HepG2 (cell line): ENCODE data around the gene PLEKHG2. TPM values are rescaled to one million over a fixed set of nuclear protein-coding genes. Genes with fewer than 3 reads are reported as not detected.

Experiments used
- ARHGAP35 ChIP-seq: sonication (generic); formaldehyde crosslinking; IDR thresholded peaks from 2 replicates; pipeline ENCODE4 v1.9.0; 2022; ENCODE audit warnings: mild to moderate bottlenecking, inconsistent platforms, moderate library complexity, missing genetic modification reagents, borderline replicate concordance
- CENPT ChIP-seq: sonication (generic); formaldehyde crosslinking; IDR thresholded peaks from 2 replicates; pipeline ENCODE4 v1.8.0; 2022; ENCODE audit warnings: low read depth, mild to moderate bottlenecking, moderate library complexity, missing genetic modification reagents
- CENPX ChIP-seq: sonication (generic); formaldehyde crosslinking; IDR thresholded peaks from 2 replicates; pipeline ENCODE4 v1.9.0; 2021; ENCODE audit warnings: mild to moderate bottlenecking, missing genetic modification reagents, moderate library complexity
- FOSL1 ChIP-seq: sonication (generic); formaldehyde crosslinking; IDR thresholded peaks from 2 replicates; pipeline ENCODE4 v1.9.0; 2021; ENCODE audit warnings: missing genetic modification reagents, borderline replicate concordance
- FOXP1 ChIP-seq, 2 experiments: fragments of 450-650 bp in 1 of 2; IDR thresholded peaks; 2 replicates each; pipeline ENCODE4 v1.6.1; 2017 to 2018; ENCODE audit warnings: antibody characterized with exemption in 1 of 2
- HIVEP1 ChIP-seq: sonication (generic); formaldehyde crosslinking; IDR thresholded peaks from 2 replicates; pipeline ENCODE4 v1.4.0; 2020; ENCODE audit warnings: mild to moderate bottlenecking, missing genetic modification reagents
- HMGA1 ChIP-seq: sonication (generic); formaldehyde crosslinking; conservative IDR thresholded peaks from 2 replicates; pipeline ENCODE4 v1.4.0; 2020; ENCODE audit warnings: missing genetic modification reagents
- HNRNPL ChIP-seq: fragments of 200-400 bp; formaldehyde crosslinking; IDR thresholded peaks from 2 replicates; pipeline ENCODE4 v1.6.1; 2017; ENCODE audit warnings: mild to moderate bottlenecking, low read depth, low read length
- IKZF1 ChIP-seq: fragments of 450-650 bp; IDR thresholded peaks from 2 replicates; pipeline ENCODE4 v1.7.1; 2016
- MAZ ChIP-seq, 2 experiments: sonication (generic) in 1 of 2; formaldehyde crosslinking in 1 of 2; IDR thresholded peaks; 2 replicates each; pipeline versions ENCODE4 v1.5.0 to v1.6.1; 2012 to 2020; ENCODE audit warnings: low read depth in 2 of 2, mild to moderate bottlenecking in 2 of 2, borderline replicate concordance in 1 of 2, improper control_type of control experiment in 1 of 2, low read length in 1 of 2, missing genetic modification reagents in 1 of 2, moderate library complexity in 1 of 2
- MLLT10 ChIP-seq: sonication (generic); formaldehyde crosslinking; IDR thresholded peaks from 2 replicates; pipeline ENCODE4 v1.4.0; 2020; ENCODE audit warnings: missing genetic modification reagents
- MTA1 ChIP-seq: sonication (generic); formaldehyde crosslinking; IDR thresholded peaks from 2 replicates; pipeline ENCODE4 v1.4.0; 2020; ENCODE audit warnings: missing genetic modification reagents, mild to moderate bottlenecking, borderline replicate concordance
- PHF20 ChIP-seq: sonication (generic); formaldehyde crosslinking; IDR thresholded peaks from 2 replicates; pipeline ENCODE4 v1.5.0; 2020; ENCODE audit warnings: mild to moderate bottlenecking, missing genetic modification reagents
- POLR2A ChIP-seq, 2 experiments: IDR thresholded peaks; 2 replicates each; pipeline ENCODE4 v1.6.1; 2011; ENCODE audit warnings: low read depth in 2 of 2, low read length in 2 of 2, mild to moderate bottlenecking in 1 of 2, moderate library complexity in 1 of 2; ENCODE audit not compliant: insufficient read depth in 1 of 2
- SALL2 ChIP-seq: sonication (generic); formaldehyde crosslinking; IDR thresholded peaks from 2 replicates; pipeline ENCODE4 v1.8.1; 2023; ENCODE audit warnings: mild to moderate bottlenecking, missing genetic modification reagents, inconsistent platforms
- SMYD3 ChIP-seq: sonication (generic); formaldehyde crosslinking; IDR thresholded peaks from 2 replicates; pipeline ENCODE4 v1.8.1; 2023; ENCODE audit warnings: mild to moderate bottlenecking, missing genetic modification reagents
- SP1 ChIP-seq, 2 experiments: fragments of 450-650 bp in 1 of 2; sonication (generic) in 1 of 2; formaldehyde crosslinking in 1 of 2; IDR thresholded peaks; 2 replicates each; pipeline versions ENCODE4 v1.4.0 to v1.6.1; 2016 to 2020; ENCODE audit warnings: missing genetic modification reagents in 1 of 2
- SSRP1 ChIP-seq: IDR thresholded peaks from 2 replicates; pipeline ENCODE4 v1.6.1; 2016; ENCODE audit warnings: control low read depth
- TFDP1 ChIP-seq: IDR thresholded peaks from 2 replicates; pipeline ENCODE4 v1.6.1; 2016; ENCODE audit warnings: missing compliant biosample characterization, missing genetic modification reagents, borderline replicate concordance
- ZMYM4 ChIP-seq: sonication (generic); formaldehyde crosslinking; IDR thresholded peaks from 2 replicates; pipeline ENCODE4 v1.8.1; 2023; ENCODE audit warnings: mild to moderate bottlenecking, missing genetic modification reagents
- ZNF329 ChIP-seq: sonication (generic); formaldehyde crosslinking; IDR thresholded peaks from 2 replicates; pipeline ENCODE4 v1.9.0; 2021; ENCODE audit warnings: low read depth, mild to moderate bottlenecking, missing genetic modification reagents
- ZNF577 ChIP-seq: sonication (generic); formaldehyde crosslinking; IDR thresholded peaks from 2 replicates; pipeline ENCODE4 v1.4.0; 2020; ENCODE audit warnings: mild to moderate bottlenecking, low read depth, missing genetic modification reagents, borderline replicate concordance
- ZNF598 ChIP-seq: sonication (generic); formaldehyde crosslinking; IDR thresholded peaks from 2 replicates; pipeline ENCODE4 v1.5.1; 2020; ENCODE audit warnings: mild to moderate bottlenecking, missing genetic modification reagents, borderline replicate concordance
- ZNF83 ChIP-seq: sonication (generic); formaldehyde crosslinking; IDR thresholded peaks from 2 replicates; pipeline ENCODE4 v1.4.0; 2020; ENCODE audit warnings: missing genetic modification reagents, mild to moderate bottlenecking, borderline replicate concordance
- ZNF891 ChIP-seq: sonication (generic); formaldehyde crosslinking; IDR thresholded peaks from 2 replicates; pipeline ENCODE4 v1.5.0; 2020; ENCODE audit warnings: mild to moderate bottlenecking, missing genetic modification reagents
- polyA plus RNA-seq, 8 experiments: library from polyadenylated mRNA; depleted of rRNA in 3 of 8; stranded (reverse) in 7 of 8; unstranded in 1 of 8; fragments of >200 nt; fragmentation: Illumina TruSeq in 4 of 8; extraction: Trizol in 4 of 8; gene quantifications; 2 replicates each; pipeline versions ENCODE4 v1.2.1 to v1.2.3, GENCODE V29; 2011 to 2016; ENCODE audit warnings: low read depth in 4 of 8, missing spikeins in 1 of 8, mixed read lengths in 1 of 8; ENCODE audit not compliant: insufficient read depth in 1 of 8
- total RNA-seq, 5 experiments: library from RNA; depleted of rRNA; stranded (reverse); fragments of >200 nt; fragmentation: Illumina TruSeq; extraction: Trizol; gene quantifications; 2 replicates each; pipeline ENCODE4 v1.2.3, GENCODE V29; 2016; ENCODE audit warnings: low read depth in 1 of 5
- TF ChIP-seq, protein P1 (sequence below): sonication (generic); formaldehyde crosslinking; IDR thresholded peaks from 2 replicates; pipeline ENCODE4 v1.8.1; 2023; ENCODE audit warnings: mild to moderate bottlenecking, missing genetic modification reagents
- TF ChIP-seq, protein P2 (sequence below): sonication (generic); formaldehyde crosslinking; IDR thresholded peaks from 2 replicates; pipeline ENCODE4 v1.4.0; 2020; ENCODE audit warnings: missing genetic modification reagents, low read depth, mild to moderate bottlenecking, borderline replicate concordance

The PLEKHG2 gene
- total and polyA plus RNA-seq, 2 of the 13 experiments (the other 11 are each of a cell fraction or from before 2014, with no cell fraction given): 3.6 to 6.8 TPM

- no peak for TF ChIP-seq TFDP1
- peak; percentile 58; the same call in 1 of the 2 replicates for TF ChIP-seq MAZ (IDR thresholded peaks at IDR 0.05; ENCODE audit: borderline replicate concordance, low read depth, low read length)
- peak; percentile 53; the same call in 1 of the 2 replicates for TF ChIP-seq MAZ (CRISPR knock-in tag; IDR thresholded peaks at IDR 0.05; ENCODE audit: low read depth)
- TF ChIP-seq, protein P1, sequence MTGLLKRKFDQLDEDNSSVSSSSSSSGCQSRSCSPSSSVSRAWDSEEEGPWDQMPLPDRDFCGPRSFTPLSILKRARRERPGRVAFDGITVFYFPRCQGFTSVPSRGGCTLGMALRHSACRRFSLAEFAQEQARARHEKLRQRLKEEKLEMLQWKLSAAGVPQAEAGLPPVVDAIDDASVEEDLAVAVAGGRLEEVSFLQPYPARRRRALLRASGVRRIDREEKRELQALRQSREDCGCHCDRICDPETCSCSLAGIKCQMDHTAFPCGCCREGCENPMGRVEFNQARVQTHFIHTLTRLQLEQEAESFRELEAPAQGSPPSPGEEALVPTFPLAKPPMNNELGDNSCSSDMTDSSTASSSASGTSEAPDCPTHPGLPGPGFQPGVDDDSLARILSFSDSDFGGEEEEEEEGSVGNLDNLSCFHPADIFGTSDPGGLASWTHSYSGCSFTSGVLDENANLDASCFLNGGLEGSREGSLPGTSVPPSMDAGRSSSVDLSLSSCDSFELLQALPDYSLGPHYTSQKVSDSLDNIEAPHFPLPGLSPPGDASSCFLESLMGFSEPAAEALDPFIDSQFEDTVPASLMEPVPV (CRISPR knock-in tag): 0 out of 2 replicates have a peak, but pooled peaks have one; percentile 57
- TF ChIP-seq ZNF598 (CRISPR knock-in tag): no peak; the same call in 1 of the 2 replicates
- TF ChIP-seq ZNF577 (CRISPR knock-in tag): 0 out of 2 replicates have a peak, but pooled peaks have one; percentile 51
- peak; percentile 33; the same call in 1 of the 2 replicates for TF ChIP-seq ZMYM4 (CRISPR knock-in tag)
- no peak for TF ChIP-seq CENPT (CRISPR knock-in tag)
- TF ChIP-seq, protein P2, sequence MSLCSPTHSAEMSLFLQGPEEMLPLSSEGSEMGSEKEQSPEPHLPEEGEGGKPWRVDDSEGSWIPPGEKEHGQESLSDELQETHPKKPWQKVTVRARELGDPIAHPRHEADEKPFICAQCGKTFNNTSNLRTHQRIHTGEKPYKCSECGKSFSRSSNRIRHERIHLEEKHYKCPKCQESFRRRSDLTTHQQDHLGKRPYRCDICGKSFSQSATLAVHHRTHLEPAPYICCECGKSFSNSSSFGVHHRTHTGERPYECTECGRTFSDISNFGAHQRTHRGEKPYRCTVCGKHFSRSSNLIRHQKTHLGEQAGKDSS: no peak
- TF ChIP-seq ARHGAP35 (CRISPR knock-in tag): peak; percentile 54; the same call in 1 of the 2 replicates
- no peak for TF ChIP-seq SMYD3
- TF ChIP-seq SALL2 (CRISPR knock-in tag): 0 out of 2 replicates have a peak, but pooled peaks have one; percentile 39
- TF ChIP-seq PHF20: peak; percentile 37; the same call in 1 of the 2 replicates
- TF ChIP-seq MTA1 (CRISPR knock-in tag): no peak; the same call in 1 of the 2 replicates
- TF ChIP-seq HMGA1 (CRISPR knock-in tag): no peak
- 0 out of 2 replicates have a peak, but pooled peaks have one; percentile 52 for TF ChIP-seq ZNF83 (CRISPR knock-in tag)
- no peak for TF ChIP-seq ZNF891 (CRISPR knock-in tag)
- peak; percentile 62; the same call in 1 of the 2 replicates for TF ChIP-seq HNRNPL
- peak; percentile 96 to 99 for TF ChIP-seq POLR2A (IDR thresholded peaks at IDR 0.05; ENCODE audit: insufficient read depth in 1 of 2, low read depth in 2 of 2, low read length in 2 of 2)
- TF ChIP-seq HIVEP1: no peak
- TF ChIP-seq MLLT10 (CRISPR knock-in tag): no peak
- no peak for TF ChIP-seq IKZF1
- TF ChIP-seq CENPX (CRISPR knock-in tag): no peak
- TF ChIP-seq SP1 (IDR thresholded peaks at IDR 0.05): no peak
- TF ChIP-seq SP1 (CRISPR knock-in tag; IDR thresholded peaks at IDR 0.05): peak; percentile 33
- no peak for TF ChIP-seq FOSL1 (CRISPR knock-in tag)
- no peak for TF ChIP-seq FOXP1 (IDR thresholded peaks at IDR 0.05)
- no peak for TF ChIP-seq FOXP1 (CRISPR knock-in tag; IDR thresholded peaks at IDR 0.05)
- TF ChIP-seq ZNF329 (CRISPR knock-in tag): no peak
- no peak for TF ChIP-seq SSRP1 (CRISPR knock-in tag)
Observed at GRCh38 chr19:39406656-39407409, 5.6 kb upstream of the PLEKHG2 start, which contains the start of gene ZFP36 (continued).
